Stimulated activated CD4-positive, alpha-beta T cell treated with anti-CD3 and anti-CD28 coated beads, Interleukin-12 subunit alpha, Interleukin-12 subunit beta, amount 100 ng/mL, for 4 hours (primary cell): Measurements from ENCODE around the gene AAMDC.
"Not testable (repeated sequence)": the region's sequence is repeated elsewhere in the genome, so short reads cannot be mapped to it uniquely, and the experiment has no call there.

Experiments used
- DNase-seq: peaks from one replicate; pipeline ENCODE4 v3.0.0-alpha.2; 2020

The AAMDC gene

GRCh38 chr11:77890100-77890614 is 69.2 kb downstream of the AAMDC start:
- not testable (repeated sequence) for DNase-seq

GRCh38 chr11:77890619-77891056 is 69.7 kb downstream of the AAMDC start:
- not testable (repeated sequence) for DNase-seq

- not testable (repeated sequence) for DNase-seq
These were observed 70.3 kb downstream of the AAMDC start for GRCh38 chr11:77891256-77891655.

- DNase-seq: not testable (repeated sequence)
These were observed 70.8 kb downstream of the AAMDC start for GRCh38 chr11:77891703-77892102.

- not testable (repeated sequence) for DNase-seq
These were observed 74.0 kb downstream of the AAMDC start for GRCh38 chr11:77894949-77895348.

- DNase-seq: no peak
These were observed 87.9 kb downstream of the AAMDC start for GRCh38 chr11:77908835-77909234.

GRCh38 chr11:77909277-77909676 is 88.3 kb downstream of the AAMDC start:
- no peak for DNase-seq

- DNase-seq: not testable (repeated sequence)
These were observed 89.9 kb downstream of the AAMDC start for GRCh38 chr11:77910828-77911227.

- not testable (repeated sequence) for DNase-seq
These were observed 92.8 kb downstream of the AAMDC start for GRCh38 chr11:77913608-77914306.

GRCh38 chr11:77914307-77914791 is 93.4 kb downstream of the AAMDC start:
- not testable (repeated sequence) for DNase-seq

- not testable (repeated sequence) for DNase-seq
These were observed 96.8 kb downstream of the AAMDC start for GRCh38 chr11:77917713-77918112.
